GM12874 (cell line): ENCODE results near the gene FAM120A.

Experiments used
- CTCF ChIP-seq: IDR thresholded peaks from 2 replicates; pipeline ENCODE4 v1.5.1; 2011; ENCODE audit warnings: low read depth, mild to moderate bottlenecking, control low read depth, low read length, moderate library complexity; ENCODE audit not compliant: insufficient read depth

FAM120A gene

GRCh38 chr9:93450945-93451815, at the start of gene FAM120A:
Gene FAM120A (plus strand): TSS chr9:93451685. CDS start chr9:93451916, 231 bp downstream.
- no peak for TF ChIP-seq CTCF

- no peak for TF ChIP-seq CTCF
Measured at GRCh38 chr9:93406371-93406770, 45.1 kb upstream of the FAM120A start.

- no peak for TF ChIP-seq CTCF
Measured at GRCh38 chr9:93413530-93413929, 38.0 kb upstream of the FAM120A start.

- no peak for TF ChIP-seq CTCF
Measured at GRCh38 chr9:93415176-93415690, 36.3 kb upstream of the FAM120A start.

- no peak for TF ChIP-seq CTCF
Measured at GRCh38 chr9:93416530-93417235, 34.8 kb upstream of the FAM120A start.

GRCh38 chr9:93417538-93417937, 33.9 kb upstream of the FAM120A start:
- TF ChIP-seq CTCF, result no peak

GRCh38 chr9:93419023-93419422, 32.5 kb upstream of the FAM120A start:
- no peak for TF ChIP-seq CTCF
